ENCODE data around the gene SIGLEC5. TPM values are rescaled to one million over a fixed set of nuclear protein-coding genes. Genes with fewer than 3 reads are reported as not detected.
"Not testable (repeated sequence)": the region's sequence is repeated elsewhere in the genome, so short reads cannot be mapped to it uniquely, and the experiment has no call there.

Gene SIGLEC5
- total RNA-seq: 1 to 10 TPM in 3 of 4 donors, not detected in 1; 1.3 to 3.0 (median 2.5) TPM

- not testable (repeated sequence) for TF ChIP-seq CTCF (IDR thresholded peaks at IDR 0.05; ENCODE audit: low read depth)
Observed at GRCh38 chr19:51630315-51630714, at the start of gene SIGLEC5. TSS of gene SIGLEC5 (minus strand) at chr19:51630401. CDS start at chr19:51630335, 66 bp downstream.

GRCh38 chr19:51676566-51677083 lies 46.4 kb upstream of the SIGLEC5 start:
- TF ChIP-seq CTCF (IDR thresholded peaks at IDR 0.05; ENCODE audit: low read depth): no peak

DNA sequence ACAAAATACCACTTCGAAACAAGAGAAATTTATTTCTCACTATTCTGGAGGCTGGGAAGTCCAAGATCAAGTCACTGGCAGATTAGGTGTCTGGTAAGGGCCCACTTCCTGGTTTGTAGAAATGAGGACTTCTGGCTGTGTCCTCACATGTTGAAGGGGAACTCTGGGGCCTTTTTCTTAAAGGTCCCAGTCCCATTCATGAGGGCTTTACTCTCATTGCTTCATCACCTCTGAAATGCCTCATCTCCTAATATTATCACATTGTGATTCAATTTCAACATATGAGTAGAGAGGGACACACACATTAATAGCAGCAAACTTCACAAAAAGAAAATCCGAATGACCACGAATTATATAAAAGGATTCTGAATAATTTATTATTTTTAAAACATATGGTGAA lies 38.0 kb upstream of the SIGLEC5 start:
- TF ChIP-seq CTCF (IDR thresholded peaks at IDR 0.05; ENCODE audit: low read depth): no peak

DNA sequence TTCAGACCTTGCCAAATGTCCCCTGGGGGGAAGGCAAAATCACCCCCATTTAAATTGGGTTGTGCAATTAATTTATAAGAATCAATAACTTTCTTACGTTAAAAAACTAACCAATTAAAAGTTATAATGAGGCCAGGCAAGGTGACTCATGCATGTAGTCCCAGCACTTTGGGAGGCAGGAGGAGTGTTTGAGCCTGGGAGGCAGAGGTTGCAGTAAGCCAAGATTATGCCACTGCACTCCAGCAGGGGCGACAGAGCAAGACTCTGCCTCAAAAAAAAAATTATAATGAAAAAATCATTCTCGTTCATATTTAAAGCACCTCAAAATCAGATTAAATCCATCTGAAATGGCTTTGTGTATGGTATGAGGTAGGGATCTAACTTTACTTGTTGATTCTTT lies 34.8 kb upstream of the SIGLEC5 start:
- no peak for TF ChIP-seq CTCF (IDR thresholded peaks at IDR 0.05; ENCODE audit: low read depth)

DNA sequence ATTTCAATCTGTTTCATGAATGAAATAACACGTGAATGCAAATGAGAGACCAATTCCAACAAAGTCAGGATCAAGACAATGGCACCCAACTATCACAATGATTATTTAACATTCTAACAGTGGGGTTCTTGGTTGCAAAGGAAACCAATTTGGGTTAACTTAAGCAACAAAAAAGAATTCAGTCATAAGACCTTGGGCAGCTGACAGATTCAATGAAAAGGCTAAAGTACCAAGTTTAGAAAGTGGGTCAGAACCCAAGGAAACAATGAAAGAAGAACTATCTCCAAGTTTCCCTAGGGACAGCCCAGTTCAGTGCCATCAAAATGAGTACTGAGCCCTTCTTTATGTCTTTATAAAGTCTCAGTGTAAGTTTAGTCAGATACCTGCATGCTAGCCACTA lies 33.9 kb upstream of the SIGLEC5 start:
- no peak for TF ChIP-seq CTCF (IDR thresholded peaks at IDR 0.05; ENCODE audit: low read depth)

GRCh38 chr19:51663650-51664049 lies 33.4 kb upstream of the SIGLEC5 start:
- no peak for TF ChIP-seq CTCF (IDR thresholded peaks at IDR 0.05; ENCODE audit: low read depth)

DNA sequence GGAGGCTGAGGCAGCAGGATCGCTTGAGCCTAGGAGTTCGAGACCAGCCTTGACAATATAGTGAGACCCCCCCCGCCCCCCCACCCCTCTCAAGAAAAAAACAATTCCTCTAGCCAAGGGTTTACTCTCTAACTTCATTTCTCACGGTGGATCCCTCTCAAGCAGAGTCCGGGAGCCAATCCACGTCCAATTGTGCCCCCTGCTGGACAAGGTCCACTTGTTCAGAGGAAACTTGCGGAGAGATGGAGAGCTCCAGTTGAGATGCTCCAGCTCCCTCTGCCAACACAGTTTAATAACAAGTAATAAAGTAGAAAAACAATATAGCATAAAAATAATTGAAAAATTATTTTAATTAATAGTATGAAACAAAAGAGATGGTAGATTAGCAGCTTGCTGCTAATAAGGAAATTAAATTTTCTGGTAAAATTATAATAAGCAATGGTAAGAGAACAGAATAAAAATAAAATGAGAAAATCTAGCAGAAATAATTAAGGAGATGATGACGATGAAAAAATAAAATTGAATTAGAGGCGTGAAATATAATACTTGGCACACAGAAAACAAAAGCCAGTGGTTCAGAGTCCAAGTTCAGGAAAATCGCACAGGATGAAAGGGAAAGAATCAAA lies 30.9 kb upstream of the SIGLEC5 start:
- no peak for TF ChIP-seq CTCF (IDR thresholded peaks at IDR 0.05; ENCODE audit: low read depth)

Measured in subcutaneous adipose tissue (tissue), 4 donors.